Measurements from ENCODE around the gene CLEC2A. TPM values are rescaled to one million over a fixed set of nuclear protein-coding genes. Genes with fewer than 3 reads are reported as not detected.

The CLEC2A gene
- total and polyA plus RNA-seq, 2 experiments from 2014 or later: not detected

DNA sequence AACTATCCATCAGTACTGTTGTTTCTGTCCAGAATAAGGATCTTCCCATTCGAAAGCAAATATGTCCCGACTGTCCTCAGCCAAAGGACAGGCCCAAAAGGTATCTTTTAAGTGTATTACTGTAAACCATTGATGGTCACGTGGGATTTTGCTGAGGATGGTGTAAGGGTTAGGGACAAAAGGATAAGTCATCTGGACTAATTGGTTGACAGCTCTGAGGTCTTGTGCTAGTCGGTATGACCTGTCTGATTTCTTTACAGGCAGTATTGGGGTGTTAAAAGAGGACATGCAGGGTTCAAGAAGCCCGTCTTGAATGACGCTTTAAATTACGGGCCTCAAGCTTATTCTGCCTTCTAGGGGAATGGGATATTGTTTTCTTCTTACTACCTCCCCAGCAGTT is 24.4 kb downstream of the CLEC2A start:
- DNase-seq (ENCODE audit: low read depth in 1 of 2, low spot score in 1 of 2): no peak
- Histone ChIP-seq H3K4me3 (no peak overlapping the region), H3K9me3 (ENCODE audit: low read depth) (no peaks in the 10 kb centered on the region), H3K27ac (no peak overlapping the region), H3K36me3 (no peaks in the 10 kb centered on the region), H3K27me3 (no peaks in the 10 kb centered on the region), H3K4me1 (ENCODE audit: low read depth) (no peaks in the 10 kb centered on the region)
- TF ChIP-seq, protein P1, sequence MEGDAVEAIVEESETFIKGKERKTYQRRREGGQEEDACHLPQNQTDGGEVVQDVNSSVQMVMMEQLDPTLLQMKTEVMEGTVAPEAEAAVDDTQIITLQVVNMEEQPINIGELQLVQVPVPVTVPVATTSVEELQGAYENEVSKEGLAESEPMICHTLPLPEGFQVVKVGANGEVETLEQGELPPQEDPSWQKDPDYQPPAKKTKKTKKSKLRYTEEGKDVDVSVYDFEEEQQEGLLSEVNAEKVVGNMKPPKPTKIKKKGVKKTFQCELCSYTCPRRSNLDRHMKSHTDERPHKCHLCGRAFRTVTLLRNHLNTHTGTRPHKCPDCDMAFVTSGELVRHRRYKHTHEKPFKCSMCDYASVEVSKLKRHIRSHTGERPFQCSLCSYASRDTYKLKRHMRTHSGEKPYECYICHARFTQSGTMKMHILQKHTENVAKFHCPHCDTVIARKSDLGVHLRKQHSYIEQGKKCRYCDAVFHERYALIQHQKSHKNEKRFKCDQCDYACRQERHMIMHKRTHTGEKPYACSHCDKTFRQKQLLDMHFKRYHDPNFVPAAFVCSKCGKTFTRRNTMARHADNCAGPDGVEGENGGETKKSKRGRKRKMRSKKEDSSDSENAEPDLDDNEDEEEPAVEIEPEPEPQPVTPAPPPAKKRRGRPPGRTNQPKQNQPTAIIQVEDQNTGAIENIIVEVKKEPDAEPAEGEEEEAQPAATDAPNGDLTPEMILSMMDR (IDR thresholded peaks at IDR 0.05; ENCODE audit: low read depth, low read length): no peak

DNA sequence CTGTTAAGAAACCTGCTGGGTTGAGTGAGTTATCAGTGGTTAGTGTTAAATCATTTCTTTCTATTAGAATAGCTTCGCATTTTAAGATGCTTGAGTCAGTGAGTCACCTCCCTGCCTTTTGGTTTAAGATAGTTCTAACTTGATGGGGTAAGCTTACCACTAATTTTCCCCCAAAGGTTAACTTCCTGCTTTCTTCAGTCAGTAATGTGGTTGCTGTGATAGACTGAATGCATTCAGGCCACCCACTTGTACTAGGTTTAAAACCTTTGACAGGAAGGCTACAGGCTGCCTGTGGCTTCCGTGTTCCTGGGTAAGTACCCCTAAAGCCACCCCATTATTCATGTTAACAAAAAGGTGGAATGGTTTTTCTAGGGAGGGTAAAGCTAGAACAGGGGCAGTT is 25.3 kb downstream of the CLEC2A start:
- Histone ChIP-seq H3K4me3 (no peak overlapping the region), H3K36me3 (no peaks in the 10 kb centered on the region), H3K9me3 (ENCODE audit: low read depth) (no peaks in the 10 kb centered on the region), H3K4me1 (ENCODE audit: low read depth) (no peaks in the 10 kb centered on the region), H3K27me3 (no peaks in the 10 kb centered on the region), H3K27ac (no peak overlapping the region)
- TF ChIP-seq, protein P1 (IDR thresholded peaks at IDR 0.05; ENCODE audit: low read depth, low read length): no peak
- DNase-seq (ENCODE audit: low read depth in 1 of 2, low spot score in 1 of 2): no peak

GRCh38 chr12:9902539-9903228 is 29.5 kb downstream of the CLEC2A start:
- Histone ChIP-seq H3K4me1 (ENCODE audit: low read depth) (no peaks in the 10 kb centered on the region), H3K9me3 (ENCODE audit: low read depth) (no peaks in the 10 kb centered on the region), H3K27ac (no peak overlapping the region), H3K4me3 (no peak overlapping the region), H3K36me3 (no peaks in the 10 kb centered on the region), H3K27me3 (no peaks in the 10 kb centered on the region)
- DNase-seq (ENCODE audit: low read depth in 1 of 2, low spot score in 1 of 2): no peak
- TF ChIP-seq, protein P1 (IDR thresholded peaks at IDR 0.05; ENCODE audit: low read depth, low read length): no peak

- Histone ChIP-seq H3K27ac (no peak overlapping the region), H3K4me1 (ENCODE audit: low read depth) (no peaks in the 10 kb centered on the region), H3K9me3 (ENCODE audit: low read depth) (no peaks in the 10 kb centered on the region), H3K4me3 (no peak overlapping the region), H3K36me3 (no peaks in the 10 kb centered on the region), H3K27me3 (no peaks in the 10 kb centered on the region)
- no peak for DNase-seq (ENCODE audit: low read depth in 1 of 2, low spot score in 1 of 2)
- TF ChIP-seq, protein P1 (IDR thresholded peaks at IDR 0.05; ENCODE audit: low read depth, low read length): no peak
Observed at GRCh38 chr12:9900930-9901329, 31.2 kb downstream of the CLEC2A start.

- H3K4me3 ChIP-seq: no peak overlapping the region
- TF ChIP-seq, protein P1 (IDR thresholded peaks at IDR 0.05; ENCODE audit: low read depth, low read length): no peak
- H3K27me3 ChIP-seq: no peaks in the 10 kb centered on the region
- H3K36me3 ChIP-seq: no peaks in the 10 kb centered on the region
- no peak overlapping the region for H3K27ac ChIP-seq
- H3K4me1 ChIP-seq (ENCODE audit: low read depth): peaks cover 9% of the 10 kb centered on the region
- DNase-seq (ENCODE audit: low read depth in 1 of 2, low spot score in 1 of 2): no peak
- H3K9me3 ChIP-seq (ENCODE audit: low read depth): no peaks in the 10 kb centered on the region
Observed at GRCh38 chr12:9899209-9899608, 33.0 kb downstream of the CLEC2A start.

Measured in cardiac muscle cell (in vitro differentiated cells and primary cell).